Neural progenitor cell (in vitro differentiated cells): ENCODE results near the gene FAM24A. TPM values are rescaled to one million over a fixed set of nuclear protein-coding genes. Genes with fewer than 3 reads are reported as not detected.

Source experiments
- DNase-seq: peaks from one replicate; pipeline ENCODE4 v3.0.0-alpha.2; 2016; ENCODE audit warnings: low spot score
- H2AFZ ChIP-seq: fragments of 200-600 bp; sonication (generic); replicated peaks from 2 replicates; pipeline ENCODE4 v1.6.1; 2016; ENCODE audit warnings: antibody characterized with exemption
- H3F3A ChIP-seq: fragments of 200-600 bp; sonication (generic); 2 replicates; pipeline ENCODE4 v1.6.1; 2016; ENCODE audit warnings: antibody characterized with exemption, low read depth
- H3K27ac ChIP-seq: fragments of 200-600 bp; sonication (generic); 2 replicates; pipeline ENCODE4 v1.5.1; 2016; ENCODE audit warnings: mild to moderate bottlenecking
- H3K27me3 ChIP-seq: fragments of 200-600 bp; sonication (generic); 2 replicates; pipeline ENCODE4 v1.6.1; 2016; ENCODE audit warnings: mild to moderate bottlenecking, moderate library complexity
- H3K36me3 ChIP-seq: fragments of 200-600 bp; sonication (generic); 2 replicates; pipeline ENCODE4 v1.5.1; 2016
- H3K4me1 ChIP-seq: fragments of 200-600 bp; sonication (generic); 2 replicates; pipeline ENCODE4 v1.6.1; 2016; ENCODE audit warnings: mixed run types
- H3K4me2 ChIP-seq: fragments of 200-600 bp; sonication (generic); 2 replicates; pipeline ENCODE4 v1.6.1; 2016
- H3K4me3 ChIP-seq: fragments of 200-600 bp; sonication (generic); 2 replicates; pipeline ENCODE4 v1.5.1; 2016
- H3K79me2 ChIP-seq: fragments of 200-600 bp; sonication (generic); 2 replicates; pipeline ENCODE4 v1.6.1; 2016; ENCODE audit warnings: low read depth
- H3K9ac ChIP-seq: fragments of 200-600 bp; sonication (generic); 2 replicates; pipeline ENCODE4 v1.6.1; 2016
- H3K9me3 ChIP-seq: fragments of 200-600 bp; sonication (generic); 2 replicates; pipeline ENCODE4 v1.5.1; 2016; ENCODE audit warnings: low read depth
- H4K20me1 ChIP-seq: fragments of 200-600 bp; sonication (generic); 2 replicates; pipeline ENCODE4 v1.6.1; 2016; ENCODE audit warnings: low read depth
- H3K27ac Mint-ChIP-seq: 3 replicates; pipeline ENCODE4 v1.8.0; 2021; ENCODE audit warnings: mixed read lengths
- H3K27me3 Mint-ChIP-seq: 2 replicates; pipeline ENCODE4 v1.8.0; 2022; ENCODE audit warnings: low read depth, mild to moderate bottlenecking, inconsistent platforms, moderate library complexity, mixed read lengths; ENCODE audit not compliant: insufficient read depth
- H3K36me3 Mint-ChIP-seq: 3 replicates; pipeline ENCODE4 v1.8.0; 2021; ENCODE audit warnings: mixed read lengths
- H3K4me1 Mint-ChIP-seq: 3 replicates; pipeline ENCODE4 v1.8.0; 2021; ENCODE audit warnings: mixed read lengths
- H3K4me3 Mint-ChIP-seq: 3 replicates; pipeline ENCODE4 v1.8.0; 2021; ENCODE audit warnings: mild to moderate bottlenecking, moderate library complexity, mixed read lengths
- H3K9me3 Mint-ChIP-seq: 3 replicates; pipeline ENCODE4 v1.8.0; 2020; ENCODE audit warnings: mixed read lengths
- EZH2 ChIP-seq: fragments of 200-600 bp; sonication (generic); IDR thresholded peaks from 2 replicates; pipeline ENCODE4 v1.6.1; 2017; ENCODE audit warnings: antibody characterized with exemption, mild to moderate bottlenecking, moderate library complexity
- EZH2phosphoT487 ChIP-seq: fragments of 200-600 bp; sonication (generic); IDR thresholded peaks from 2 replicates; pipeline ENCODE4 v1.6.1; 2017; ENCODE audit warnings: antibody characterized with exemption
- total RNA-seq: library from RNA; depleted of rRNA; stranded (reverse); fragments of >200 nt; gene quantifications from 2 replicates; pipeline ENCODE4 v1.2.3, GENCODE V29; 2015; ENCODE audit warnings: low replicate concordance
- TF ChIP-seq, protein P1 (sequence below): fragments of 200-600 bp; sonication (generic); IDR thresholded peaks from 2 replicates; pipeline ENCODE4 v1.5.1; 2017; ENCODE audit warnings: antibody characterized with exemption, mild to moderate bottlenecking

The FAM24A gene
- total RNA-seq, 1 donor from 2014 or later: not detected

DNA sequence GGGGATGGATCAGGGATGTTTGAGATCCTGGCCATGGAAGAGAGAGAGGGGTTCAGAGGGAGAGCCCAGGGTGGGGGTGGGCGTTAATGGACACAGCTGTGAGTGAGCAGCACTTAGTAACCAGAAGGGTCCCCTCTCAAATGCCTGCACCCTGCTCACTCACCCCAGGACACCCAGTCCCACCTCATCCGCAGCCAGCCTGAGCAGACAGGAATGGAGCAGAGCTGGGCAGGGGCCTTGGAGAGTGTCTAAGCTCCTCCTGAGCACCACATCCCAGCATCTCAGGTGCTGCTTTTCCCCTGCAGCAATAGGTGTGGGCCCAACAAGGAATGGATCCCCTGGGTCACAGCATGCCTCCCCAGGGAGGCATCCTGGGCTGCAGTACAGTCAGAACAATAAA lies 5.3 kb downstream of the FAM24A start:
- DNase-seq: no peak
- H3K9me3 Mint-ChIP-seq: peaks cover 5% of the 10 kb centered on the region

DNA sequence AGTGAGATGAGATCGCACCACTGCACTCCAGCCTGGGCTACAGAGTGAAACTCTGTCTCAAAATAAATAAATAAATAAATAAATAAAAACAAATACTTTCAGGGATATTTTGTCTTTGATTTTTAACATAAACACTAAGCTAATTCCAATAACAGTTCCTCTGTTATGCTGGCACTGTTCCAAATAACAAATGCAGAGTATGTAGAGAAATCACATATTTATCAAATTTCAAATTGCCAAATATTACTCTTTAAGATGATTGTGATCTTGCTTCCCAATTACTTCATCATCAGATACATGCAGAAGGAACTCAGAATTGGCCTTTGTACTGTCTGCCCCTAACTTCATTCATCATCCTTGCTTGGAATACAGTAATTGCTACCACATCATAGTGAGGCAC lies 19.7 kb downstream of the FAM24A start:
- Histone ChIP-seq H3K27me3 (no peaks in the 10 kb centered on the region), H3K4me2 (no peak overlapping the region), H3K79me2 (no peaks in the 10 kb centered on the region), H2AFZ (no peak overlapping the region), H3K9ac (no peak overlapping the region), H3K9me3 (no peaks in the 10 kb centered on the region), H3F3A (no peaks in the 10 kb centered on the region), H3K27ac (no peak overlapping the region), H3K4me1 (no peaks in the 10 kb centered on the region), H3K36me3 (no peaks in the 10 kb centered on the region), H4K20me1 (no peaks in the 10 kb centered on the region), H3K4me3 (no peak overlapping the region)
- Mint-ChIP-seq H3K9me3 (no peaks in the 10 kb centered on the region), H3K36me3 (peaks cover 2% of the 10 kb centered on the region), H3K4me1 (no peaks in the 10 kb centered on the region), H3K27ac (no peak overlapping the region), H3K27me3 (no peaks in the 10 kb centered on the region), H3K4me3 (no peak overlapping the region)
- DNase-seq: no peak
- TF ChIP-seq, protein P1, sequence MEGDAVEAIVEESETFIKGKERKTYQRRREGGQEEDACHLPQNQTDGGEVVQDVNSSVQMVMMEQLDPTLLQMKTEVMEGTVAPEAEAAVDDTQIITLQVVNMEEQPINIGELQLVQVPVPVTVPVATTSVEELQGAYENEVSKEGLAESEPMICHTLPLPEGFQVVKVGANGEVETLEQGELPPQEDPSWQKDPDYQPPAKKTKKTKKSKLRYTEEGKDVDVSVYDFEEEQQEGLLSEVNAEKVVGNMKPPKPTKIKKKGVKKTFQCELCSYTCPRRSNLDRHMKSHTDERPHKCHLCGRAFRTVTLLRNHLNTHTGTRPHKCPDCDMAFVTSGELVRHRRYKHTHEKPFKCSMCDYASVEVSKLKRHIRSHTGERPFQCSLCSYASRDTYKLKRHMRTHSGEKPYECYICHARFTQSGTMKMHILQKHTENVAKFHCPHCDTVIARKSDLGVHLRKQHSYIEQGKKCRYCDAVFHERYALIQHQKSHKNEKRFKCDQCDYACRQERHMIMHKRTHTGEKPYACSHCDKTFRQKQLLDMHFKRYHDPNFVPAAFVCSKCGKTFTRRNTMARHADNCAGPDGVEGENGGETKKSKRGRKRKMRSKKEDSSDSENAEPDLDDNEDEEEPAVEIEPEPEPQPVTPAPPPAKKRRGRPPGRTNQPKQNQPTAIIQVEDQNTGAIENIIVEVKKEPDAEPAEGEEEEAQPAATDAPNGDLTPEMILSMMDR: no peak
- TF ChIP-seq EZH2phosphoT487: no peak
- TF ChIP-seq EZH2: no peak

More for the DNA sequence above, 5.3 kb downstream of the FAM24A start:
- no peak overlapping the region for H3K4me2 ChIP-seq
- no peaks in the 10 kb centered on the region for H3K36me3 ChIP-seq
- H3K4me1 ChIP-seq: no peaks in the 10 kb centered on the region
- H3K27me3 ChIP-seq: no peaks in the 10 kb centered on the region
- no peaks in the 10 kb centered on the region for H3K4me1 Mint-ChIP-seq
- no peaks in the 10 kb centered on the region for H3K79me2 ChIP-seq
- no peaks in the 10 kb centered on the region for H3F3A ChIP-seq
- no peak overlapping the region for H3K27ac ChIP-seq
- no peak overlapping the region for H2AFZ ChIP-seq
- no peak overlapping the region for H3K4me3 Mint-ChIP-seq
- TF ChIP-seq EZH2: no peak
- TF ChIP-seq, protein P1: no peak
- TF ChIP-seq EZH2phosphoT487: no peak
- peaks cover 17% of the 10 kb centered on the region for H4K20me1 ChIP-seq
- peaks cover 5% of the 10 kb centered on the region for H3K27me3 Mint-ChIP-seq
- H3K9me3 ChIP-seq: no peaks in the 10 kb centered on the region
- no peak overlapping the region for H3K27ac Mint-ChIP-seq
- no peak overlapping the region for H3K9ac ChIP-seq
- no peak overlapping the region for H3K4me3 ChIP-seq
- H3K36me3 Mint-ChIP-seq: no peaks in the 10 kb centered on the region

DNA sequence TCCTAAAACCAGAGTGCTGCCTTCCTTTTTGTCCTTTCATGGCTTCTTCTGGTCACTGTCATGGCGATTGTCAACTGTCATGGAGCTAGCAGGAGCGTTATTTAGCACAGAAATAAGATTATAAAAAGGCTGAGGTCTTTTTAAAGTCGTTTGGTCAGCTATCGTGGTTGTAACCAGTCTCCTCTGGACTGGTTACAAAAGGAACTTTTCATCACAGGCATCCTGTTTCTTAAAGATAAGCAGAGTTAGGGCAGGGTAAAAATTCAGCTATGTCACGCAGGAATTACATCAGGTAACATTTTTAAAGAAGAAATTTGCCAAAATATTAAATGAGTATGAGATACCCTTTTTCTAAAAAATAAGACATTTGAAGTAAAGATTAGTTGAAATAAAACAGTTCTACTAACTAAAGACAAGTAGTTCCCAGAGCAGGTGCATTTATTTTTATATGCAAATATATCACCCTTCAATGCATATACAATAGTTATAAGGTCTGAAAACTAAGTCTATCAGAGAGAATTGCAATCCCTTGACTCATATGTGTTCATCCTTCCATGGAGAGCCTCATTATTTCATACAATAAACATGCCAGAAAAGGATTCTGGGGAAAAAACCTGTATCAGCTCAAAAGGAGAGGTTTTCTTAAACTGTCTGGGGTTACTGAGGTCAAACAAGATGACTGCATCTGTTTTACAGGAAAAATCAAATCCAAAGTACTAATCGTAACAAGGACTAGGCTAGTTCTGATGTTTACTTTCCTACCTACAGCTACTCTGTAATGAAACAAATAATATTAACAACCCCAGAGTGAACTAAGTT lies 20.9 kb downstream of the FAM24A start:
- peaks cover 8% of the 10 kb centered on the region for H3K36me3 Mint-ChIP-seq
- Histone ChIP-seq H3K9ac (no peak overlapping the region), H3K36me3 (peaks cover 3% of the 10 kb centered on the region), H3K79me2 (no peaks in the 10 kb centered on the region), H3K27me3 (no peaks in the 10 kb centered on the region), H3K9me3 (no peaks in the 10 kb centered on the region), H3F3A (no peaks in the 10 kb centered on the region), H4K20me1 (no peaks in the 10 kb centered on the region), H3K4me3 (no peak overlapping the region), H3K4me2 (no peak overlapping the region), H3K27ac (no peak overlapping the region), H3K4me1 (no peaks in the 10 kb centered on the region), H2AFZ (no peak overlapping the region)
- no peak overlapping the region for H3K4me3 Mint-ChIP-seq
- no peak for DNase-seq
- no peaks in the 10 kb centered on the region for H3K9me3 Mint-ChIP-seq
- H3K27me3 Mint-ChIP-seq: no peaks in the 10 kb centered on the region
- no peak overlapping the region for H3K27ac Mint-ChIP-seq
- no peaks in the 10 kb centered on the region for H3K4me1 Mint-ChIP-seq
- TF ChIP-seq EZH2phosphoT487: no peak
- TF ChIP-seq EZH2: no peak
- TF ChIP-seq, protein P1: no peak
